HepG2 (cell line): ENCODE measurements around the gene TLE2. TPM values are rescaled to one million over a fixed set of nuclear protein-coding genes. Genes with fewer than 3 reads are reported as not detected.
A peak's percentile ranks its signal among the peaks of the same experiment; 100 is the strongest.

ENCODE experiments used
- ATAC-seq: fragments of 200-7000 bp; cut with Tn5 transposase; 3 replicates; pipeline ENCODE4 v1.9.1; 2020; ENCODE audit warnings: mild to moderate bottlenecking, moderate library complexity
- BruUV-seq: library from RNA; stranded (reverse); fragments of 400-500 nt; replicated peaks from 2 replicates; lab custom pipeline; 2021; lab: Mats Ljungman, UMichigan
- CTCF ChIA-PET: fragments of 300-600 bp; formaldehyde crosslinking; extraction: SDS; loops from one replicate; lab custom pipeline; 2021; ENCODE audit warnings: low total read pairs, inconsistent platforms, low intra/inter-chr PET ratio; lab: Yijun Ruan, JAX
- POLR2A ChIA-PET: fragments of 350-600 bp; sonication (Branson Sonifier 250); formaldehyde crosslinking; loops from one replicate; lab custom pipeline; 2020; ENCODE audit warnings: antibody characterized with exemption, inconsistent platforms; lab: Yijun Ruan, JAX
- DNase-seq: peaks from one replicate; pipeline ENCODE4 v3.0.0-alpha.2; 2015; ENCODE audit warnings: low spot score
- FAIRE-seq: peaks from 3 replicates; lab custom pipeline; 2011; peaks lifted over from hg19 to GRCh38; lab: Jason Lieb, UNC
- H2AFZ ChIP-seq: one replicate; pipeline ENCODE4 v1.6.1; 2011; ENCODE audit warnings: low read length, inconsistent platforms
- H3K27ac ChIP-seq: fragments of 300-600 bp; 3 replicates; pipeline ENCODE4 v1.8.0; 2011; ENCODE audit warnings: mixed run types, mild to moderate bottlenecking, mixed read lengths, low read length, inconsistent platforms; ENCODE audit not compliant: insufficient read depth; ENCODE audit errors: extremely low read length
- H3K27me3 ChIP-seq, 2 experiments: fragments of 200-600 bp in 1 of 2; 2 replicates in 1 of 2; 3 replicates in 1 of 2; pipeline versions ENCODE4 v1.6.0 to v1.8.0; 2011; ENCODE audit warnings: low read length in 2 of 2, mild to moderate bottlenecking in 2 of 2, moderate library complexity in 2 of 2, inconsistent platforms in 1 of 2; ENCODE audit not compliant: insufficient read depth in 2 of 2, control insufficient read depth in 1 of 2
- H3K36me3 ChIP-seq, 2 experiments: fragments of 200-600 bp in 1 of 2; replicated peaks in 1 of 2; 2 replicates in 1 of 2; 3 replicates in 1 of 2; pipeline versions ENCODE4 v1.5.1 to v1.8.0; 2011; ENCODE audit warnings: low read length in 2 of 2, inconsistent platforms in 1 of 2; ENCODE audit not compliant: insufficient read depth in 2 of 2, control insufficient read depth in 1 of 2
- H3K4me1 ChIP-seq: 2 replicates; pipeline ENCODE4 v1.5.1; 2012; ENCODE audit warnings: low read length, inconsistent platforms; ENCODE audit not compliant: insufficient read depth
- H3K4me2 ChIP-seq: 2 replicates; pipeline ENCODE4 v1.6.0; 2011; ENCODE audit warnings: low read depth, low read length, inconsistent platforms
- H3K4me3 ChIP-seq, 3 experiments: fragments of 200-600 bp in 1 of 3; sonication (generic), shearing (Covaris generic) in 1 of 3; replicated peaks in 1 of 3; 2 replicates each; pipeline ENCODE4 v1.5.1; 2011 to 2016; ENCODE audit warnings: low read length in 3 of 3, inconsistent platforms in 2 of 3, low read depth in 2 of 3, mild to moderate bottlenecking in 2 of 3, control low read depth in 1 of 3, mixed read lengths in 1 of 3; ENCODE audit not compliant: insufficient read depth in 1 of 3
- H3K79me2 ChIP-seq: one replicate; pipeline ENCODE4 v1.6.1; 2011; ENCODE audit warnings: low read length, inconsistent platforms; ENCODE audit not compliant: insufficient read depth
- H3K9ac ChIP-seq: 2 replicates; pipeline ENCODE4 v1.6.0; 2011; ENCODE audit warnings: mild to moderate bottlenecking, low read depth, low read length, inconsistent platforms; ENCODE audit not compliant: insufficient read depth
- H3K9me3 ChIP-seq: 2 replicates; pipeline ENCODE4 v1.5.1; 2012; ENCODE audit warnings: mild to moderate bottlenecking, low read length
- H4K20me1 ChIP-seq: 2 replicates; pipeline ENCODE4 v1.6.0; 2011; ENCODE audit warnings: inconsistent platforms, mild to moderate bottlenecking, low read length, moderate library complexity; ENCODE audit not compliant: insufficient read depth
- CC2D1A ChIP-seq: sonication (generic); formaldehyde crosslinking; IDR thresholded peaks from 2 replicates; pipeline ENCODE4 v1.8.1; 2023; ENCODE audit warnings: mild to moderate bottlenecking, missing genetic modification reagents
- HDAC2 ChIP-seq: sonication (generic); formaldehyde crosslinking; IDR thresholded peaks from 2 replicates; pipeline ENCODE4 v1.4.0; 2020; ENCODE audit warnings: missing genetic modification reagents
- KMT2A ChIP-seq: sonication (generic); formaldehyde crosslinking; IDR thresholded peaks from 2 replicates; pipeline ENCODE4 v1.4.0; 2020; ENCODE audit warnings: missing genetic modification reagents
- NFE2L1 ChIP-seq: sonication (generic); formaldehyde crosslinking; IDR thresholded peaks from 2 replicates; pipeline ENCODE4 v1.4.0; 2020; ENCODE audit warnings: missing genetic modification reagents, mild to moderate bottlenecking, borderline replicate concordance
- RAD51 ChIP-seq: fragments of 450-650 bp; IDR thresholded peaks from 2 replicates; pipeline ENCODE4 v1.6.1; 2016; ENCODE audit warnings: borderline replicate concordance
- RBFOX2 ChIP-seq: fragments of 200-400 bp; formaldehyde crosslinking; IDR thresholded peaks from 2 replicates; pipeline ENCODE4 v1.6.1; 2017; ENCODE audit warnings: low read depth, mild to moderate bottlenecking, low read length
- REPIN1 ChIP-seq: sonication (generic); formaldehyde crosslinking; IDR thresholded peaks from 2 replicates; pipeline ENCODE4 v1.8.0; 2022; ENCODE audit warnings: missing genetic modification reagents, low read depth, mild to moderate bottlenecking, borderline replicate concordance
- SRSF9 ChIP-seq: fragments of 200-400 bp; formaldehyde crosslinking; IDR thresholded peaks from 2 replicates; pipeline ENCODE4 v1.6.1; 2018; ENCODE audit warnings: borderline replicate concordance, mild to moderate bottlenecking, low read depth, low read length; ENCODE audit not compliant: insufficient read depth, poor library complexity, severe bottlenecking
- ZNF432 ChIP-seq: sonication (generic); formaldehyde crosslinking; IDR thresholded peaks from 2 replicates; pipeline ENCODE4 v1.5.0; 2020; ENCODE audit warnings: missing genetic modification reagents, mild to moderate bottlenecking, borderline replicate concordance
- ZNF557 ChIP-seq: sonication (generic); formaldehyde crosslinking; IDR thresholded peaks from 2 replicates; pipeline ENCODE4 v1.4.0; 2020; ENCODE audit warnings: missing genetic modification reagents
- ZNF768 ChIP-seq: sonication (generic); formaldehyde crosslinking; IDR thresholded peaks from 2 replicates; pipeline ENCODE4 v1.4.0; 2020; ENCODE audit warnings: missing genetic modification reagents
- ZNF850 ChIP-seq: sonication (generic); formaldehyde crosslinking; conservative IDR thresholded peaks from 2 replicates; pipeline ENCODE4 v1.9.0; 2021; ENCODE audit warnings: mild to moderate bottlenecking, missing genetic modification reagents
- ZNF879 ChIP-seq: sonication (generic); formaldehyde crosslinking; IDR thresholded peaks from 2 replicates; pipeline ENCODE4 v1.8.1; 2023; ENCODE audit warnings: missing genetic modification reagents
- WGBS: methylation state at CpG from one replicate; pipeline ENCODE4 v1.1.6; 2017; ENCODE audit warnings: low lambda C conversion rate; 5-methylcytosine and 5-hydroxymethylcytosine counted together
- in situ Hi-C: cut with HindIII; loops from 2 replicates; pipeline ENCODE4 v1.10.0; 2017; ENCODE audit warnings: low pct_unique_long_range_greater_than_20kb; ENCODE audit not compliant: extremely low pct_ligation_motif_present
- intact Hi-C: fragments of 100-400 bp; cut with micrococcal nuclease; formaldehyde crosslinking; loops from one replicate; pipeline ENCODE4 v1.10.0; 2022; ENCODE audit not compliant: unreplicated experiment
- polyA plus RNA-seq, 8 experiments: library from polyadenylated mRNA; depleted of rRNA in 3 of 8; stranded (reverse) in 7 of 8; unstranded in 1 of 8; fragments of >200 nt; fragmentation: Illumina TruSeq in 4 of 8; extraction: Trizol in 4 of 8; gene quantifications; 2 replicates each; pipeline versions ENCODE4 v1.2.1 to v1.2.3, GENCODE V29; 2011 to 2016; ENCODE audit warnings: low read depth in 4 of 8, missing spikeins in 1 of 8, mixed read lengths in 1 of 8; ENCODE audit not compliant: insufficient read depth in 1 of 8
- total RNA-seq, 5 experiments: library from RNA; depleted of rRNA; stranded (reverse); fragments of >200 nt; fragmentation: Illumina TruSeq; extraction: Trizol; gene quantifications; 2 replicates each; pipeline ENCODE4 v1.2.3, GENCODE V29; 2016; ENCODE audit warnings: low read depth in 1 of 5
- TF ChIP-seq, protein P1 (sequence below): sonication (generic); formaldehyde crosslinking; IDR thresholded peaks from 2 replicates; pipeline ENCODE4 v1.8.1; 2023; ENCODE audit warnings: missing genetic modification reagents, inconsistent platforms, borderline replicate concordance
- TF ChIP-seq, protein P2 (sequence below): sonication (generic); formaldehyde crosslinking; IDR thresholded peaks from 2 replicates; pipeline ENCODE4 v1.5.0; 2020; ENCODE audit warnings: mild to moderate bottlenecking, missing genetic modification reagents
- TF ChIP-seq, protein P3 (sequence below): sonication (generic); formaldehyde crosslinking; IDR thresholded peaks from 2 replicates; pipeline ENCODE4 v1.4.0; 2020; ENCODE audit warnings: missing genetic modification reagents

Gene TLE2
- total and polyA plus RNA-seq, 2 of the 13 experiments (the other 11 are each of a cell fraction or from before 2014, with no cell fraction given), result 0.07 to 0.81 TPM

GRCh38 chr19:3054972-3055740 is 26.1 kb upstream of the TLE2 start:
- peaks cover 12 to 50% of the 10 kb centered on the region in 2 experiments for H3K36me3 ChIP-seq
- no peaks in the 10 kb centered on the region for H4K20me1 ChIP-seq
- ATAC-seq, result no peak; the same call in 2 of the 3 replicates
- no peak overlapping the region for H3K4me2 ChIP-seq
- no peak overlapping the region for H2AFZ ChIP-seq
- no TSS peak for BruUV-seq
- TF ChIP-seq, protein P1, sequence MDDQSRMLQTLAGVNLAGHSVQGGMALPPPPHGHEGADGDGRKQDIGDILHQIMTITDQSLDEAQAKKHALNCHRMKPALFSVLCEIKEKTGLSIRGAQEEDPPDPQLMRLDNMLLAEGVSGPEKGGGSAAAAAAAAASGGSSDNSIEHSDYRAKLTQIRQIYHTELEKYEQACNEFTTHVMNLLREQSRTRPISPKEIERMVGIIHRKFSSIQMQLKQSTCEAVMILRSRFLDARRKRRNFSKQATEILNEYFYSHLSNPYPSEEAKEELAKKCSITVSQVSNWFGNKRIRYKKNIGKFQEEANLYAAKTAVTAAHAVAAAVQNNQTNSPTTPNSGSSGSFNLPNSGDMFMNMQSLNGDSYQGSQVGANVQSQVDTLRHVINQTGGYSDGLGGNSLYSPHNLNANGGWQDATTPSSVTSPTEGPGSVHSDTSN (CRISPR knock-in tag), result no peak
- TF ChIP-seq ZNF432, result no peak
- TF ChIP-seq CC2D1A (CRISPR knock-in tag), result no peak
- TF ChIP-seq NFE2L1 (CRISPR knock-in tag), result no peak
- no peak for TF ChIP-seq ZNF850 (CRISPR knock-in tag)
- TF ChIP-seq ZNF557 (CRISPR knock-in tag), result no peak
- no peak for TF ChIP-seq KMT2A (CRISPR knock-in tag)
- TF ChIP-seq ZNF768 (CRISPR knock-in tag), result peak; percentile 87; the same call in 1 of the 2 replicates
- no peak for TF ChIP-seq HDAC2
- TF ChIP-seq RAD51, result no peak
- TF ChIP-seq REPIN1 (CRISPR knock-in tag), result no peak
- no peak for TF ChIP-seq ZNF879 (CRISPR knock-in tag)
- TF ChIP-seq, protein P2, sequence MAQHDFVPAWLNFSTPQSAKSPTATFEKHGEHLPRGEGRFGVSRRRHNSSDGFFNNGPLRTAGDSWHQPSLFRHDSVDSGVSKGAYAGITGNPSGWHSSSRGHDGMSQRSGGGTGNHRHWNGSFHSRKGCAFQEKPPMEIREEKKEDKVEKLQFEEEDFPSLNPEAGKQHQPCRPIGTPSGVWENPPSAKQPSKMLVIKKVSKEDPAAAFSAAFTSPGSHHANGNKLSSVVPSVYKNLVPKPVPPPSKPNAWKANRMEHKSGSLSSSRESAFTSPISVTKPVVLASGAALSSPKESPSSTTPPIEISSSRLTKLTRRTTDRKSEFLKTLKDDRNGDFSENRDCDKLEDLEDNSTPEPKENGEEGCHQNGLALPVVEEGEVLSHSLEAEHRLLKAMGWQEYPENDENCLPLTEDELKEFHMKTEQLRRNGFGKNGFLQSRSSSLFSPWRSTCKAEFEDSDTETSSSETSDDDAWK (CRISPR knock-in tag), result no peak
- TF ChIP-seq, protein P3, sequence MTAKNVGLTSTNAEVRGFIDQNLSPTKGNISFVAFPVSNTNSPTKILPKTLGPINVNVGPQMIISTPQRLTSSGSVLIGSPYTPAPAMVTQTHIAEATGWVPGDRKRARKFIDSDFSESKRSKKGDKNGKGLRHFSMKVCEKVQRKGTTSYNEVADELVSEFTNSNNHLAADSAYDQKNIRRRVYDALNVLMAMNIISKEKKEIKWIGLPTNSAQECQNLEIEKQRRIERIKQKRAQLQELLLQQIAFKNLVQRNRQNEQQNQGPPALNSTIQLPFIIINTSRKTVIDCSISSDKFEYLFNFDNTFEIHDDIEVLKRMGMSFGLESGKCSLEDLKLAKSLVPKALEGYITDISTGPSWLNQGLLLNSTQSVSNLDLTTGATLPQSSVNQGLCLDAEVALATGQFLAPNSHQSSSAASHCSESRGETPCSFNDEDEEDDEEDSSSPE (CRISPR knock-in tag), result no peak
- no peak for TF ChIP-seq SRSF9
- peak; percentile 53; the same call in 1 of the 2 replicates for TF ChIP-seq RBFOX2
- H3K4me3 ChIP-seq, result no peak overlapping the region
- in situ Hi-C loops (no loop called here), intact Hi-C loops (no loop called here)
- H3K4me1 ChIP-seq, result no peaks in the 10 kb centered on the region
- POLR2A ChIA-PET, result no interaction called here
- peaks cover 3% of the 10 kb centered on the region for H3K79me2 ChIP-seq
- no peak for FAIRE-seq
- CTCF ChIA-PET, result no interaction called here
- H3K27me3 ChIP-seq, result no peaks in the 10 kb centered on the region
- no peaks in the 10 kb centered on the region for H3K9me3 ChIP-seq
- H3K27ac ChIP-seq, result no peak overlapping the region
- DNase-seq, result no peak
- no peak overlapping the region for H3K9ac ChIP-seq
- WGBS, result 95% methylated on average over 13 of the region's 20 CpGs
